ACHN (cell line): ENCODE results near the gene HCRTR2.
"Not testable (repeated sequence)": the region's sequence is repeated elsewhere in the genome, so short reads cannot be mapped to it uniquely, and the experiment has no call there.

Experiments used
- DNase-seq: peaks from one replicate; pipeline ENCODE4 v3.0.0-alpha.2; 2015
- in situ Hi-C: cut with HindIII; loops from 2 replicates; pipeline ENCODE4 v1.10.0; 2017; ENCODE audit warnings: low sequenced_read_pairs, low pct_ligation_motif_present, low pct_unique_long_range_greater_than_20kb

HCRTR2 gene

DNA sequence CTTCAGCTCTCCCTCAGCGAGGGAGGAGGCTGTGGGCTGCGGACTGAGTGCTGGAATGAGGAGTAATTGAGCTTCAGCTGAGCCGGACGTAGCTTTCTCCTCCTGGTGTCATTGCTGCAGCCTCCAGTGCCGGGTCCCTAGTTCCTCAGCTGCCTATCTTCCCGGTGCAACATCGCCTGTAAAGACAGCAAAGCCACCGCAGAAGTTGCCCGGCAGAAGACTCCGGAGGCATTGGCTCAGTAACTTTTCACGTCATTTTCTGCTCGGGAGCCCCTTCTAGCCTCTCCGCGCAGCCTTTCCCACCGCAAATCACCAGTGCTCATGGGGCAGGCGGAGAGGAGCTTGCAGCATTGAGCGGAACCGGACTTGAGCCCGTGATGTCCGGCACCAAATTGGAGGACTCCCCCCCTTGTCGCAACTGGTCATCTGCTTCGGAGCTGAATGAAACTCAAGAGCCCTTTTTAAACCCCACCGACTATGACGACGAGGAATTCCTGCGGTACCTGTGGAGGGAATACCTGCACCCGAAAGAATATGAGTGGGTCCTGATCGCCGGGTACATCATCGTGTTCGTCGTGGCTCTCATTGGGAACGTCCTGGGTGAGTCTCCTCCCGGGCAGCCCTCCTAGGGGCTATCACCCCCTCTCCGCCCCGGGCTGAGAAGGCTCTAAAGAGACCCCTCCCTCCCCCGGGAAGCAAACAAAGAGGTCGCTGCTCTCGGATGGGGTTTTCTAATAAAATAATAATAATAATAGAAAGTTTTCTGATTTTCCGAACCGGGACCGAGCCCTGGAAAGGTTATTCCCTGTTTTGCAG is at the start of gene HCRTR2:
Gene HCRTR2 (plus strand): TSS at position 305 of the 816 bp plus-strand sequence. CDS start 73 bp downstream, at position 378.
- DNase-seq: no peak
- in situ Hi-C loops: no loop called here

DNA sequence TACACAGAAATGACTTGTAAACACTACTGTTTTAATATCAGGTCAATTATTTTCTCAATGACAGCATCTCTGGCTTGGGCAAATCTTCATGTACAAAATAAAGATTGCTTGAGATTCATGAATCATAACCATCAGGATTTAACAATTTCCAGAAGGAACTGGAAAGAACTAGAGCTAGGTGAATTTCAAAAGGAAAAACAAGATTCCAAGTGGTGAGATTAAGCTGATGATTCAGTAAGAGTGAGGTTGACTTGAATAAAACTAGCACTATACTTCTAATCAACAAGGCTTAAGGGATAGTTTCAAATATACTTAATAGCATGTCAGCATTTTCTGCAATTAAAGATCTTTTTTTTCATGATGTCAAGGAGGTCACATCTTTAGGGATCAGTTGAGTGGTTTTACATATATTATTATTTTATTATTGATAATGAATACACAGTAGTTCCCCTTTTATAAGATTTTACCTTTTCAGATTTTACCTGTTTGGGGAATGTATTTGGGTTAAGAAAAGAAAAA is 43.5 kb upstream of the HCRTR2 start:
- in situ Hi-C loops: no loop called here
- no peak for DNase-seq

DNA sequence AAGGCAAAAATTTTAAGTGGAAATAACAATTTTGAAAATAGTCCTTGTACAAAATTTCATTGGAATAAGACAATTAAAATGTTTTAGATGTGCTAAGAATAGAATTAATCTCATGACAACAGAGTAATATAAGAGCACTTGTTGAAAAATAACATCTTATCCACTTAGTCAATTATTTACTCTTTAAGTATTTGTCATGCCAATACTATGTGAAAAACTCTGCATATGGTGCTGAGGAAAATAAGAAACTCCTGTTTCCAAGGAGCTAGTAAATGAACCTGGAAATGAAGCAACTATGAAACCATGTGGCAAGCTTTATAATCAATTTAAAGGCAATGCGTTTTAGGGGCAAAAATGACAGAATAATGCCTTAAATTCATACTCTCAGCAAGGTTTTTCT is 42.7 kb upstream of the HCRTR2 start:
- in situ Hi-C loops: no loop called here
- DNase-seq: peak; percentile 24

DNA sequence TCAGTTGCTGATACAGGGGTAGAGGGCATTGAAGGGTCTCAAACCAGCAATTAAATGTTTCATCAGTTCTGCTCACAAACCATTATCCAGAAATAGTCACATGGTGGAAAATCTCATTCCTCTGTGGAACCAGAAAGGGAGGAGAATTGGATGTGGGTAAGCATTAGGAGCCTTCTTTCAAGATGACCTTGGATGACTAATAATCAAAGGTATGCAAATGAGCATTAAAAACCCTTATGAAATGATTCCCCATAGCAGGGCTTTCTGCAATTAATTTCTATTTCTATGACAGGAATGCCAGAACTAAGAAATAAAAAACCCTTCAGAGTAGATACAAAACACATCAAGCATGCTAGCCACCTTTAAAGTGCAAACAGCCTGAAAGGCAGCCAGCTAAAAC is 37.4 kb upstream of the HCRTR2 start:
- in situ Hi-C loops: no loop called here

DNA sequence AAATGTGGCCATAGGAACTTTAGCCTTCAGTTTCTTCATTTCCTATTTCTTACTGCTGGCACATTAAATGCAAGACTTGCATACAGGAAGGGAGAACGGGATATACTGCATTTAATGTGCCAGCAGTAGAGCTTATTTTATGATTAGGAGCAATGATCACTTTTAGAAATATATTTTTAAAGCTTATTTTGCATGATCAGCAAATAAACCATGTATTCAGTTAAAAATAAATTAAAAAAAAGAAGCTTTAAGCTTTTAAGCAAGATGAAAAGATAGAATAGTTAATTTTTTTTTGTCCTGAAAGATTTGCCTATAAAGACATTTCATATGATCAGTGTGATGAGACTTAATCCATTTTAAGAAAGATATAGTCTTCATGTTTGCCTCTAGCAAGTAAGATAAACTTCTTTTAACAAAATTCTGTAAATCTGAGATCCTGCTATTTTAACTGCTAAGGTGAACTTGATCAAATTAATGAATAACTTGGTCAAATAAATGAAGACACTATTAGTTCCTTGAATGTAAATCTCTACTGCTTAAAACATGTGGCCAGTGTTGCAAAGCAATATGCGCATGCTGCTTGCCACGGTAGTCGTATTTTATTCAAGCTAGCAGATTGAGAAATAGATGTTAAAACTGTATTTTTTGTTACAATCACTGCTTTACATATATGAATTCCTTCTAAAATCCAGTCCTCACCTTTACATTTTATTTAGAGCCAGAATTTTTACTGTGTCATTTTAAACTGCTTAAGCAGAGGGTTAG is 36.2 kb upstream of the HCRTR2 start:
- DNase-seq: no peak
- in situ Hi-C loops: no loop called here

More for the DNA sequence above, 37.4 kb upstream of the HCRTR2 start:
- no peak for DNase-seq

DNA sequence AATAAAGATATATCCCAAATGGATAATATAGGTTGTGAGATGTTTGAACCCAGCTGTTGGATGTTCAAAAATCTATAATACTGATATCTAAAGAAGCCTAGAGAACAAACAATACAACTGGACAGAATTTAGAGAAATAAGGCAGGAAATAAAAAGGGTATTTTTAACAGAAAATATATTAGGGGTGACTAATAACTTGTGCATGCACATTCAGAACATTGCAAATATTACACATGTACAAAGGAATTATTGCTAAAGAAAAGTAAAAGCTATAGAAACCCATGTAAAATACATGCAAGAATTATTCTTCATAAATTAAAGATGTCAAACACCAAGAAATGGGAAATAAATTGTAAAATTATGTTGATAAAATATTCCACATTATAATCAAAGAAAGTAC is 32.7 kb upstream of the HCRTR2 start:
- in situ Hi-C loops: no loop called here
- no peak for DNase-seq

DNA sequence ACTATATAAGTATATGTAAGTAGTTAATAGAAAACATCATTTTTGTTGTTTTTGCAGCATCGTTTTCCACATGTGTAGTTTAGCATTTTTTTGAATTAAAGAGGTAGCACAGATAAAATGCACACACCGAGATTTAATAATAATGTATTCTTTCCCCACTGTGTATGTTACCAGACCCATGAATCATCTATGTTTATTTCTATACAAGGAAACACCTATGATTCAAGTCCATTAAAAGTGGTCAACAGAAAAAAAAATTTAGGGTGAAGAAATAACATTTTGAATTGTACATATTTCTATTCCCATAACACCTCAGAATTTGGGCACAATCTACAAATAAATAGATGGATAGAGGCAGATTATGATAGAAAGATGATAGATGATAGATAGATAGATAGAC is 31.7 kb upstream of the HCRTR2 start:
- DNase-seq: no peak

DNA sequence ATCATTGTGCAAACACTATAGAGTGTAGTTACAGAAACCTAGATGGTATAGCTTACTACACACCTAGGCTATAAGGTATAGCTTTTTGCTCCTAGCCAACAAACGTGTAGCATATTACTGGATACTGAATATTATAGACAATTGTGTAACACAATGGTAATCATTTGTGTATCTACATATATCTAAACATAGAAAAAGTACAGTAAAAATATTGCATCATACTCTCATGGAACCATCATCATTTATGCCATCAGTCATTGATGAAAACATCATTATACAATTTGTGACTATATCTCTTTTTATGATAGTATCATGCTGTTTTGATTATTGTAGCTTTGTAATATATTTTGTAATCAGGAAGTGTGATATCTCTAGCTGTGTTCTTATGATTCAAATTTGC is 21.0 kb upstream of the HCRTR2 start:
- no peak for DNase-seq
- in situ Hi-C loops: no loop called here

More for the DNA sequence above, 31.7 kb upstream of the HCRTR2 start:
- in situ Hi-C loops: no loop called here

DNA sequence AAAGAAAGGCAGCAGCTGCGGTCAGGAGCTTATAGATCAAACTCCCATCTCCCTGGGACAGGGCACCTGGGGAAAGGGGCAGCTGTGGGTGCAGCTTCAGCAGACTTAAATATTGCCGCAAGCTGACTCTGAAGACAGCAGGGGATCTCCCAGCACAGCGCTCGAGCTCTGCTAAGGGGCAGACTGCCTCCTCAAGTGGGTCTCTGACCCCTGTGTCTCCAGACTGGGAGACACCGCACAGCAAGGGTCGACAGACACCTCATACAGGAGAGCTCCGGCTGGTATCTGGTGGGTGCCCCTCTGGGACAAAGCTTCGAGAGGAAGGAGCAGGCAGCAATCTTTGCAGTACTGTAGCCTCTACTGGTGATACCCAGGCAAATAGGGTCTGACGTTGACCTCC is 15.5 kb upstream of the HCRTR2 start:
- in situ Hi-C loops, DNase-seq: not testable (repeated sequence)

DNA sequence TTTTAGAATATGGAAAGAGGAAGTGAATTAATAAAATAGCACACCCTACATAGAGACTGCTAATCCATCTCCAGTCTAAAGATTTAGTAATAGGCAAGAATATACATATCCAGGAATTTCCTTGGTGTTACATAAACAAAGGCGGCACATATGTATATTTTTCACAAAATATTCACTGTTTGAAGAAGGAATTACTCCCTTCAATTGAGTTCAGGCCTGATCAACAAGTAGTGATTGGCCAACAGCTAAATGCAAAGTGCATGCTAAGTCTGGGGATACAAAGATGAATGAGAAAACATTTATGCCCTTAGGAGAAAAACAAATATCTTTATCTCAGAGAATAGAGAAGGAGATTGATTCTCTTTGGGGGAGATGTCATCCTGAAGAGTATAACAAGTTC is 6.5 kb upstream of the HCRTR2 start:
- in situ Hi-C loops: no loop called here
- no peak for DNase-seq

DNA sequence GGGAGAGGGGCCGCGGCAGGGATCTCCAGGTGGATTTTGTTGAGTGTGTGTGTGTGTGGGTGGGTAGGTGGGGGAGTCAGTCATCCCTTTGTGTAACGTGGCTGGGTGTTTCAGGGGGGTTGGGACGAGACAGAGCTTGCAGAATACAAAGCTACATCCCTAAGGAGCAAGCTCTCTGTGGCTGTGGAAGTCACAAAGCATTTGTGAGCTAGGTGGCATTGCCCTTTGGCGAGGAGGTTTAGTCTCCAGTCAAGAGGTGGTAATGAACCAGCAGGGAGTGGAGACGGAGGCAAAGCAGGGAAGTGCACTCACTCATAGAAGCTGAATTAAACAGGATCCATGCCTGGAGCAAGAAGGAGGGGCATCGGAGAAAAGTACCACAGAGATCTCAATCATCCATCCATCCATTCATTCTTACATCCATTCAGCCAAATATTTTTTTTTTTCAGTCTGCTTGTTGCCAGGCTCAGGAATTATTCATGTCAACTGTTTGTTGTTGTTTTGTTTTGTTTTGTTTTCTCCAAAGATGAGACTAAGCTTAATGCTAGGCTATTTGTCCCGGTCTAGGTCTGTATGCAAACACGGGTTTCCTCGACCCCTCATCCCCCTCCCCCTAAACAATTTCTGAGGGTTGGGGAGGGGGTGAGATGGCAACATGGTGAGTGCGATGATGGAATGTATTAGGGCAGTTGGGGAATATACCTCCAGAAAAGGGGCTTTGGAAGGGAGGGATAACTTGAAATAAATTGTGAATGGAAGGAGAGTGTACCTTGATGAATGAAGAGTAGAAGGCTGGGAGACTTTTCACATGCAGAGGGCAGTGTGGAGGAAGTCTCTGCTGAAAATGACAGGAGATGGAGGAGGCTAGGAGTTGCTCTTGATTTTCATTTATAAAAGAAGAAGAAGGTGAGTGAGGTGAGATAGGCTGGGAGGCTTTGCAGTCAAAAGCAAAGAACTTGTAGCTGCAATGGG is 1.0 kb downstream of the HCRTR2 start:
- no peak for DNase-seq
- in situ Hi-C loops: no loop called here

DNA sequence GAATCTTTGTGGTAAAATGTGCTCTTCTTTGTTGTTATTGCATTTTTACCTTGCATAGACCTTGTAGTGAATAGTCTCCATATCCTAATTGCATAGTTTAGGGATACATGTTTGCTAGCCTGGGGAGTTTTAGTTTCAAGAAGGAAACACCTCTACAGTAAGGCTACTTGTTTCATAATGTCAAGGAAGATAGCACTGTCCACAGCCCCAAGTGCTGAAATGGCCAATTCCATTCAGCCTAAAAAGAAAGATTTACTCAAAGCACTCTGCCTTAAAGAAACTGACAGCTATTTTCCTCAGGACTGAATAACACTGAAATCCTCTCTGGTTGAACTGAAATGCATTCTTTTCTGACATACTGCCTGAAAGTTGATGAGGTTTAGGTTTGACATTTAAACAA is 2.6 kb downstream of the HCRTR2 start:
- in situ Hi-C loops: no loop called here
- DNase-seq: peak; percentile 3

DNA sequence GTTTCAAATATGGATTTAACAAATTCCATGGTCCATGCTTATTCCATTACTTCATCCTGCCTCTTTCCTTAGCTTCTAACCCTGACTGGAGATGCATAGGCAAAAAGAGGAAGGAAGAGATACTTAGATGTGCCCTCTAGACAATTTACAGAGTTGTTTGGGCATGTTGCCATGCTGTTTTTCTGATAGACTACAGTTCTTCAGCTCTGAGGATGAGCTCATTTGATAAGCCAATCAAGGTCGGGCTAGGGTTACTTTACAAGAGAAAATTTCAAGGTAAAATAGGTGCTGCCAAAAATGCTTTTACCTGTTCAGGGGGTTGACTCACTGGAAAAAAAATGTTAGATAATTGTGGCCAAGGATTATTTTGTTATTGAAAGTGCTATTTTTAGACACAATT is 5.9 kb downstream of the HCRTR2 start:
- no peak for DNase-seq
- in situ Hi-C loops: no loop called here

DNA sequence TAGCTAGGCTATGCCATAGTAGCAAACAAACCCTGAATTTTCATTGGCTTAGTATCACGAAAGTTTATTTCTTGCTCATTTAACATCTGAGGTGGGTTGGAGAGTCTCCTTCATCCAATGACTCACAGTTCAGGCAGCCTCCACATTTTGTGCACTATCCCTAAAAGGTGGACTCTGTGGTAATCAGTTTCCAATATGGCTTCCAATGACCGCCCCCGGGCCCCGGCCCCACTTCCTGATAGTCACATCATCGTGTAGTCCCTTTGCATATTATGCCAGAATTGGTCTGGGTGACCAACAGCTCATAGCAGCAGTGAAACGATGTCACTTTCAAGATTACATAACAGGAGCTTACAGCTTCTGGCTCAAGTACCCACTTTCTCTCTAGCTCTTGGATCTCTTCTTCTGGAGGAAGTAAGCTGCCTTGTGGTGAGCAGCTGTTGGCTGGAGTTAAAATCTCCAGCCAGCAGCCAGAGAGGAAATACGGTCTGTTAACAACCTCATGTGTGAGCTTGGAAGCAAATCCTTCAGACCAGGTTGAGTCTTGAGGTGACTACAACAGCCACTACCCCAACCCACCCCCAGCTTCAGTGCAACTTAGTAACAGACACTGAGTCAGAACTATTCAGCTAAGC is 7.8 kb downstream of the HCRTR2 start:
- DNase-seq: no peak

DNA sequence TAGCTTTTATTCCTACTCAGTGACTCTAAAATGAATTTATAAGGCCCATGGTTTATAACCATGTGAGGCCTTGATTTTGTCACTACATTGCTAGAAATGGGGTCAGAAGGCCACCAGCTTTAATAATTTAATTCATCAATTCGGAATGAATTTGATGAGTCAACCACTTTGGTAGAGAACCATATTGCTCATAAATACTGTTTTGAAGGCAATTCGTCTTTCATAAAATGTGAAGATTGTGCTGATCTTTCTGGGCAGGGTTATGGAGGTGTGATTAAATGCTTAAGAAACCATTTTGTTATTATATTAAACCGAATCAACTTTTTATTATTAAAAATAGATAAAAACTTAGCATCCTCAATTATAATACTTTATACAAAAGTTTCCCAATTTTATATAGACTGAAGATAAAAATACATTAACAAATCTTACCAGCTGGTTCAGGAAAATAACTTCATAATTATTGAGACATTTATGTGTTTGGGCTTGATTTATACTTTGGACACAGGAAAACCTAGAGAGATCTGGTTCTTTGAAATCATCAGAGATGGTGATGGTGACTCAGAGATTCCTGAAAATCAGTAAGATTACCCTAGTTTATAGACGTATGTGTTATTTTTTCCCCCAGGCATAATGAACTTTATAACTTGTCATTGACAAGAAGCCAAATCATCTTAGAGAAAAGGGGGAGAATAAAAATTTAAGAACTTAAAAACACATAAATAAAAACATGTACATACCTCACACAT is 10.6 kb downstream of the HCRTR2 start:
- DNase-seq: no peak

More for the DNA sequence above, 7.8 kb downstream of the HCRTR2 start:
- in situ Hi-C loops: no loop called here

DNA sequence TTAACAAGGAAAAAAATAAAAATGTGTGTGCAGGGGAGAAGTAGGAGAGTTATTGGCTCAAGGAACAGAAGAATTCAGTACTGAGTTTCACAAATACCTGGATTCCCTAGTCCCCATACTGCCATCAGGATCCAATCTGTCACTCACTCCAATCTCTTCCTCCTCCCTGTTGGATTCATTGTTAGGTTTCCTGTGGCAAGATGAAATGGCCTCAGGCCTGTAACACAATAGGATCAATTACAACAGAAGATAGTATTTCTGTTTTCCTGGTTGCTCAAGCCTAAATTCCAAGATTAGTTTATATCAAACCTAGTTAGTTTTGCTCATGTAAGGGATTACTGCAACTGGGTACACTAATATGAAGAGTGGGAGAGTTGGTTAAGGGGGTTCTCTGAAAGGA is 24.4 kb downstream of the HCRTR2 start:
- DNase-seq: no peak
- in situ Hi-C loops: no loop called here

More for the DNA sequence above, 10.6 kb downstream of the HCRTR2 start:
- in situ Hi-C loops: no loop called here

DNA sequence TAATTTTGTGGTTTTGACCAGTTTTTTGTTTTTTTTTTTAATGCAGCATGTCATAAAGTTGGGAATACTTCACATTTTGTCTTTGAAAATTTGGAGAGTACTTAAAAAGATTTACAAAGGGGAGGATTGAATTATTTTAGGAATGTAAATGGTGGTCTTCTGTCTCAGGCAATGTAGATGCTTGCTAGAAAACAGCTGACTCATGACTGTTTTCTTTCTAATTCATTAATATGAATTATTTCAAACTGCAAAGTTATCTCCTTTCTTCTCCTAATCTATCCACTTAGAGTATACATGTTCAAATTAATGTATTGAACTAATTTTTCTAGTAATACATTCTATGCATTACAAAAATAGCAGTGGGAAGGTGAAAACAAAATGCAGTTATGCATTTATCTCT is 24.9 kb downstream of the HCRTR2 start:
- in situ Hi-C loops: no loop called here
- DNase-seq: no peak
